ENCODE results near the gene TXLNG. TPM values are rescaled to one million over a fixed set of nuclear protein-coding genes. Genes with fewer than 3 reads are reported as not detected.

The TXLNG gene
- total RNA-seq, 1 donor from 2014 or later, result 5.7 TPM

DNA sequence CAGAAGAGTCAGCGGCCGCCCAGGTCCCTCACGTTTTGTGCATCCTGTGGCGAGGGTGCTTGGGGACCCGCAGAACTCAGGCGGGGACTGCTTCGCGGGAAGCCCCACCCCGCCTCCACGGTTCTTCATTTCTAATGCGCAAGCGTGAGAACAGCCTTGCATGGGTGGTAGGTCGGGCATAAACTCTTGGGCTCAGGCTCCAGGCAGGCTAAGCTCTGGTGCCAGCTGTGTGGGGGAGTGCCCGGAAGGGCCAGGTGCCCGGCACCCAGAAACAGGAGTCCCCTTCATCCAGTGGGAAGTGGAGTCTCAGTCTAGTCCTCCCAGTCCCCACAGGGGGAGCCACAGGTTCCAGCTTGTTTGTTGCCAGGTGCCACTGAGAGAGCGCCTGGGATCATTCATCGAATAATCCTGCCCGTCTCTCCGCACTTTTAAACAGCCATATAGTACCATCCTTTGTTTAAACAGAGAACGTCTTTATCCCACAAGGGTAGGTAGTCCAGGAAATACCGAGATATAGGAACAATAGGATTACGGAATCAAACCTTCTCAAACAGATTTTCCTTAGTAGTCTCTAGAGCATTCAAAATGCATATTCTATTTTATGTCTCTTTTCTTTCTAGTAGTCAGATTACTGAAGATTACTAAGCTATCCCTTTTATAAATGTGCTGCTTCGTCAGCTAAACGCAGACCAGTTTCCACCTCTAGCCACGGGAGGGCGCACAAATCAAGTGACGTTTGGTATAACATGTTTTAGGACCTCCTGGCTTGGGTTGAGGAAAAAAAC lies 96.6 kb downstream of the TXLNG start:
- peaks cover 0 to 7% (median 0%) of the 10 kb centered on the region in 3 donors for H3K4me1 ChIP-seq (ENCODE audit: control insufficient read depth in 3 of 3, insufficient read depth in 3 of 3, low read length in 3 of 3)
- H3K9ac ChIP-seq (ENCODE audit: low read depth in 1 of 3, low read length in 3 of 3), result peak overlapping the region; percentile 54 to 72 (median 68)
- H3K4me3 ChIP-seq (ENCODE audit: low read length in 3 of 3), result peak overlapping the region; percentile 55 to 69 (median 66)
- H3K9me3 ChIP-seq (ENCODE audit: control insufficient read depth in 3 of 3, low read length in 3 of 3), result no peaks in the 10 kb centered on the region
- H3K36me3 ChIP-seq (ENCODE audit: control insufficient read depth in 3 of 3, insufficient read depth in 3 of 3, low read length in 3 of 3), result no peaks in the 10 kb centered on the region
- H3K27me3 ChIP-seq (ENCODE audit: control insufficient read depth in 3 of 3, insufficient read depth in 3 of 3, low read length in 3 of 3), result peaks cover 0 to 13% (median 0%) of the 10 kb centered on the region in 3 donors
- no peak overlapping the region for H3K27ac ChIP-seq (ENCODE audit: low read depth, low read length)

DNA sequence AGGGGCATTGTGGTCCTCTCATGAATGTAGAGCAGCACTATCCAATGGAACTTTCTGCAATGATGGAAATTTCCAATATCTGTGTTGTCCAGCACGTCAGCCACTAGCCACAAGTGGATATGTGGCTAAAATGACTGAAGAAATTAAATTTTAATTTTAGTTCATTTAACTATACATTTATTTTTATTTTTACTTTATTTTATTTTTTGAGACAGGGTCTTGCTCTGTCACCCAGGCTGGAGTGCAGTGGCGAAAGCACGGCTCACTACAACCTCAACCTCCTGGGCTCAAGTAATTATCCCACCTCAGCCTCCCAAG lies 97.2 kb downstream of the TXLNG start:
- H3K27ac ChIP-seq (ENCODE audit: low read depth, low read length), result no peak overlapping the region
- H3K4me1 ChIP-seq (ENCODE audit: control insufficient read depth in 3 of 3, insufficient read depth in 3 of 3, low read length in 3 of 3), result peaks cover 0 to 7% (median 0%) of the 10 kb centered on the region in 3 donors
- peaks cover 0 to 13% (median 0%) of the 10 kb centered on the region in 3 donors for H3K27me3 ChIP-seq (ENCODE audit: control insufficient read depth in 3 of 3, insufficient read depth in 3 of 3, low read length in 3 of 3)
- H3K9me3 ChIP-seq (ENCODE audit: control insufficient read depth in 3 of 3, low read length in 3 of 3), result no peaks in the 10 kb centered on the region
- peak overlapping the region in 1 of 3 donors; percentile 55 for H3K4me3 ChIP-seq (ENCODE audit: low read length in 3 of 3)
- H3K36me3 ChIP-seq (ENCODE audit: control insufficient read depth in 3 of 3, insufficient read depth in 3 of 3, low read length in 3 of 3), result no peaks in the 10 kb centered on the region
- H3K9ac ChIP-seq (ENCODE audit: low read depth in 1 of 3, low read length in 3 of 3), result no peak overlapping the region

DNA sequence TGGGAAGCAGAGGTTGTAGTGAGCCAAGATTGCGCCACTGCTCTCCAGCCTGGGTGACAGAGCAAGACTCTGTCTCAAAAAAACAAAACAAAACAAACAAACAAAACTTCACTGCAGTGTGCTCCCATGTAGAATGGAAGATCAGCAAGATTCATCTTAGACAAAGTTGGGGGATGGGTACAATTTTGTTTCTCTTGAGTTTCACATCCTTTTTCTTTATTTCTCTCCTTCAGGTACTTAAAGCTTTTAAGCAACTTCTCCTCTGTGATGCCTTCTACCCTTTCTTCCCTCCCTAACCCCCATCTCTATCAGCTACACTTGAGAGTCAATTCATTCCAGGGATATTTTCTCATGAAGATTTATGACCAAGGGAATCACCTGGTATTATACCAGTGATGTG lies 99.4 kb downstream of the TXLNG start:
- Histone ChIP-seq H3K9ac (ENCODE audit: low read depth in 1 of 3, low read length in 3 of 3) (no peak overlapping the region), H3K36me3 (ENCODE audit: control insufficient read depth in 3 of 3, insufficient read depth in 3 of 3, low read length in 3 of 3) (no peaks in the 10 kb centered on the region), H3K27ac (ENCODE audit: low read depth, low read length) (no peak overlapping the region), H3K27me3 (ENCODE audit: control insufficient read depth in 3 of 3, insufficient read depth in 3 of 3, low read length in 3 of 3) (peaks cover 0 to 13% (median 0%) of the 10 kb centered on the region in 3 donors), H3K4me3 (ENCODE audit: low read length in 3 of 3) (no peak overlapping the region), H3K9me3 (ENCODE audit: control insufficient read depth in 3 of 3, low read length in 3 of 3) (no peaks in the 10 kb centered on the region), H3K4me1 (ENCODE audit: control insufficient read depth in 3 of 3, insufficient read depth in 3 of 3, low read length in 3 of 3) (peaks cover 0 to 7% (median 0%) of the 10 kb centered on the region in 3 donors)

DNA sequence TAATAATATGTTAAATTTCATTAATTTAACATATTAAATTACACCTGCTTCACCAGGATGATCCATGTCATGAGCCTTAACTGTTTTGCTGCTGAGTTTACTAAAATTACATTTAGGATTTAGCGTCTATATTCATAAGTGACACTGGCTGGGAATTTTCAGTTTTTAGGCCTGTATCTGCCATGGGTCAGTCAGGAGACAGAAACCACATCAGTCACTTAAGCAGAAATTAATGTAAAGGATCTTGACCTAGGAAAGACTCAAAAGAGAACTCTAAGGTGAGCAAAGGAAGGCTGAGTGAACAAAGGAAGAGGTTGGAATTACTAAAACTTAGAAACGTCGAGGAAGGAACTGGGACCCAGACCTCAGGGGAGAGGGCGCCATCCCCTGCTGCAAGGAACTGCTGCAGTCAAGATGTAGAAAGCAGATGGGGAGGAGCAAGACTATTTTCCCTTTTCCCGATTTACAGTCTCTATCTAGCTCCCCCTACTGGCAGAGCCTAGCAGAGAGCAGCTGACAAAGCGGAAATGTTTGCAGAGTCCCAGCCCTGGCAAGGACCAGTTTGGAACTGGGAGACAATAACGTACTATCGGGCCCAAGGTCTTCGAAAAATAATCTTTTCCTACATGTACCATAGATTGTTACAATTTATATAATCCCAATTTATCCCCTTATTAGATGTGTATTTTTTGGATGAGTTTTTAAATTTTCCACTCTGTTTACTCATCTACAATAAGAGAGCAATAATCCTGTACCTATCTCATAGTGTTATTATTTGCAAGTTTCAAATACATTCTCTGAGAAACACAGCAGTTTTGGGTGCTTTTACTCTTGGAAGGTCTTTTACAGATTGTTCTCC lies 106.5 kb downstream of the TXLNG start:
- Histone ChIP-seq H3K4me3 (ENCODE audit: low read length in 3 of 3) (peak overlapping the region in 1 of 3 donors; percentile 7), H3K4me1 (ENCODE audit: control insufficient read depth in 3 of 3, insufficient read depth in 3 of 3, low read length in 3 of 3) (no peaks in the 10 kb centered on the region), H3K36me3 (ENCODE audit: control insufficient read depth in 3 of 3, insufficient read depth in 3 of 3, low read length in 3 of 3) (no peaks in the 10 kb centered on the region), H3K9ac (ENCODE audit: low read depth in 1 of 3, low read length in 3 of 3) (no peak overlapping the region), H3K27me3 (ENCODE audit: control insufficient read depth in 3 of 3, insufficient read depth in 3 of 3, low read length in 3 of 3) (peaks cover 0 to 15% (median 0%) of the 10 kb centered on the region in 3 donors), H3K27ac (ENCODE audit: low read depth, low read length) (no peak overlapping the region), H3K9me3 (ENCODE audit: control insufficient read depth in 3 of 3, low read length in 3 of 3) (no peaks in the 10 kb centered on the region)

Small RNA genes lying within 50 kb of the gene (small RNA-seq; reads per million reads assigned to genes)
- not detected for gene RNU4-6P
- gene RNU7-56P, result not detected
- not detected for gene RPL12P49

Other genes with a start within 250 kb of the TXLNG start
- gene S100G, start 136.3 kb upstream of the TXLNG start, total RNA-seq, result not detected
- gene CTPS2, start 73.8 kb upstream of the TXLNG start, total RNA-seq, result 24.5 TPM
- gene SYAP1, start 66.9 kb upstream of the TXLNG start, total RNA-seq, result 12.0 TPM
- 145 TPM for gene RBBP7, start 83.9 kb downstream of the TXLNG start, total RNA-seq
- 7.8 TPM for gene REPS2, start 160.2 kb downstream of the TXLNG start, total RNA-seq